Gastrocnemius medialis (tissue), 4 donors: ENCODE results near the gene SNAPC2. TPM values are rescaled to one million over a fixed set of nuclear protein-coding genes. Genes with fewer than 3 reads are reported as not detected.

Experiments
- ATAC-seq, 2 donors: fragments of 150-250 bp; one replicate each; pipeline ENCODE4 v1.9.1; 2016
- DNase-seq, 2 donors: peaks; one replicate each; pipeline ENCODE4 v3.0.0-alpha.2; 2019
- H3K27ac ChIP-seq, 4 donors: fragments of 200-600 bp; sonication (generic); 1 replicate in 1 of 4; 2 replicates in 3 of 4; pipeline ENCODE4 v1.5.1; 2016 to 2018; ENCODE audit warnings: mild to moderate bottlenecking in 2 of 4, moderate library complexity in 1 of 4
- H3K27me3 ChIP-seq, 3 donors: fragments of 200-600 bp; sonication (generic) in 2 of 3; 1 replicate in 1 of 3; 2 replicates in 2 of 3; pipeline versions ENCODE4 v1.5.1 to v1.6.0; 2016 to 2019; ENCODE audit warnings: mild to moderate bottlenecking in 1 of 3, moderate library complexity in 1 of 3
- H3K36me3 ChIP-seq, 2 donors: fragments of 200-600 bp; sonication (generic) in 1 of 2; one replicate each; pipeline ENCODE4 v1.5.1; 2017 to 2018
- H3K4me1 ChIP-seq, 2 donors: fragments of 200-600 bp; sonication (generic) in 1 of 2; one replicate each; pipeline ENCODE4 v1.5.1; 2016 to 2017; ENCODE audit warnings: mild to moderate bottlenecking in 2 of 2
- H3K4me3 ChIP-seq, 4 donors: fragments of 200-600 bp; sonication (generic) in 3 of 4; 1 replicate in 1 of 4; 2 replicates in 3 of 4; pipeline ENCODE4 v1.5.1; 2016 to 2019; ENCODE audit warnings: mild to moderate bottlenecking in 2 of 4
- H3K9me3 ChIP-seq, 3 donors: fragments of 200-600 bp; sonication (generic) in 2 of 3; 1 replicate in 1 of 3; 2 replicates in 2 of 3; pipeline ENCODE4 v1.5.1; 2016 to 2019
- POLR2A ChIP-seq, 2 donors: fragments of 450-650 bp; IDR thresholded peaks; one replicate each; pipeline ENCODE4 v1.6.1; 2017; ENCODE audit warnings: antibody characterized with exemption in 2 of 2, mild to moderate bottlenecking in 2 of 2, moderate library complexity in 2 of 2
- in situ Hi-C, 4 donors: fragments of 200-750 bp; cut with MboI; loops; one replicate each; pipeline versions ENCODE4 v1.15.0 to v1.8.0; 2017; ENCODE audit warnings: low sequenced_read_pairs in 4 of 4
- intact Hi-C: fragments of 100-400 bp; cut with DNase I; formaldehyde crosslinking; loops from one replicate; pipeline ENCODE4 v1.15.1; 2023; ENCODE audit warnings: low total_unique reads
- total RNA-seq, 4 donors: library from RNA; depleted of rRNA; stranded (reverse); fragments of >200 nt; gene quantifications; one replicate each; pipeline versions ENCODE4 v1.1.0 to v1.2.3, GENCODE V29; 2016
- TF ChIP-seq, protein P1 (sequence below), 5 experiments: fragments of 450-650 bp in 3 of 5; fragments of 200-600 bp in 2 of 5; sonication (generic) in 2 of 5; IDR thresholded peaks in 4 of 5; conservative IDR thresholded peaks in 1 of 5; 1 replicate in 4 of 5; 2 replicates in 1 of 5; pipeline ENCODE4 v1.5.1; 2016 to 2019; ENCODE audit warnings: antibody characterized with exemption in 5 of 5, mild to moderate bottlenecking in 3 of 5, moderate library complexity in 3 of 5

The SNAPC2 gene
- total RNA-seq, 4 donors from 2014 or later = 4.6 to 10.9 (median 7.1) TPM

GRCh38 chr19:7970716-7971448, 50.7 kb downstream of the SNAPC2 start:
- peak in 1 of 2 donors; percentile 35 for DNase-seq

GRCh38 chr19:7971553-7972520, 51.7 kb downstream of the SNAPC2 start:
- H3K4me1 ChIP-seq = peaks cover 18 to 19% of the 10 kb centered on the region in 2 donors
- intact Hi-C loops = no loop called here
- no peak overlapping the region for H3K27ac ChIP-seq
- DNase-seq (no peak), ATAC-seq (no peak)
- no peaks in the 10 kb centered on the region for H3K9me3 ChIP-seq
- H3K4me3 ChIP-seq = no peak overlapping the region
- no peaks in the 10 kb centered on the region for H3K27me3 ChIP-seq
- in situ Hi-C loops = no loop called here
- TF ChIP-seq, protein P1, sequence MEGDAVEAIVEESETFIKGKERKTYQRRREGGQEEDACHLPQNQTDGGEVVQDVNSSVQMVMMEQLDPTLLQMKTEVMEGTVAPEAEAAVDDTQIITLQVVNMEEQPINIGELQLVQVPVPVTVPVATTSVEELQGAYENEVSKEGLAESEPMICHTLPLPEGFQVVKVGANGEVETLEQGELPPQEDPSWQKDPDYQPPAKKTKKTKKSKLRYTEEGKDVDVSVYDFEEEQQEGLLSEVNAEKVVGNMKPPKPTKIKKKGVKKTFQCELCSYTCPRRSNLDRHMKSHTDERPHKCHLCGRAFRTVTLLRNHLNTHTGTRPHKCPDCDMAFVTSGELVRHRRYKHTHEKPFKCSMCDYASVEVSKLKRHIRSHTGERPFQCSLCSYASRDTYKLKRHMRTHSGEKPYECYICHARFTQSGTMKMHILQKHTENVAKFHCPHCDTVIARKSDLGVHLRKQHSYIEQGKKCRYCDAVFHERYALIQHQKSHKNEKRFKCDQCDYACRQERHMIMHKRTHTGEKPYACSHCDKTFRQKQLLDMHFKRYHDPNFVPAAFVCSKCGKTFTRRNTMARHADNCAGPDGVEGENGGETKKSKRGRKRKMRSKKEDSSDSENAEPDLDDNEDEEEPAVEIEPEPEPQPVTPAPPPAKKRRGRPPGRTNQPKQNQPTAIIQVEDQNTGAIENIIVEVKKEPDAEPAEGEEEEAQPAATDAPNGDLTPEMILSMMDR (IDR thresholded peaks at IDR 0.05 in 4 of 5, conservative IDR thresholded peaks at IDR 0.05 in 1 of 5) = no peak
- TF ChIP-seq POLR2A (IDR thresholded peaks at IDR 0.05) = no peak
- peaks cover 0 to 18% of the 10 kb centered on the region in 2 donors for H3K36me3 ChIP-seq

More at GRCh38 chr19:7970716-7971448, 50.7 kb downstream of the SNAPC2 start:
- H3K9me3 ChIP-seq = no peaks in the 10 kb centered on the region
- H3K36me3 ChIP-seq = peaks cover 0 to 22% of the 10 kb centered on the region in 2 donors
- in situ Hi-C loops (no loop called here), intact Hi-C loops (loop anchor here (1.0 kb wide), 1 partner anchor 282 kb away; no protein-coding TSS in a partner anchor)
- no peak overlapping the region for H3K27ac ChIP-seq
- no peak for ATAC-seq
- no peak overlapping the region for H3K4me3 ChIP-seq
- H3K4me1 ChIP-seq = peaks cover 18 to 19% of the 10 kb centered on the region in 2 donors
- TF ChIP-seq, protein P1 (IDR thresholded peaks at IDR 0.05 in 4 of 5, conservative IDR thresholded peaks at IDR 0.05 in 1 of 5) = peak; percentile 52 to 77 (median 69)
- no peak for TF ChIP-seq POLR2A (IDR thresholded peaks at IDR 0.05)
- H3K27me3 ChIP-seq = no peaks in the 10 kb centered on the region

Other genes starting within 250 kb of the SNAPC2 start
- gene MCEMP1, start 243.2 kb upstream of the SNAPC2 start, total RNA-seq = 1 to 10 TPM in 1 of 4 donors, under 1 TPM in 1, not detected in 2; 0.16 to 1.2 TPM
- gene TRAPPC5, start 239.5 kb upstream of the SNAPC2 start, total RNA-seq = 100 to 1,000 TPM; 109 to 146 (median 126) TPM
- gene FCER2, start 218.2 kb upstream of the SNAPC2 start, total RNA-seq = not detected
- gene CLEC4G, start 188.2 kb upstream of the SNAPC2 start, total RNA-seq = under 1 TPM in 1 of 4 donors, not detected in 3; 0.86 TPM
- 1 to 10 TPM in 3 of 4 donors, under 1 TPM in 1; 0.56 to 1.3 (median 1.0) TPM for gene CD209, start 172.8 kb upstream of the SNAPC2 start, total RNA-seq
- not detected for gene CLEC4M, start 157.1 kb upstream of the SNAPC2 start, total RNA-seq
- gene EVI5L, start 90.1 kb upstream of the SNAPC2 start, total RNA-seq = 10 to 100 TPM; 17.5 to 24.6 (median 20.4) TPM
- not detected for gene PRR36, start 45.9 kb upstream of the SNAPC2 start, total RNA-seq
- gene LRRC8E, start 31.8 kb upstream of the SNAPC2 start, total RNA-seq = 1 to 10 TPM in 1 of 4 donors, not detected in 3; 2.1 TPM
- 10 to 100 TPM; 17.7 to 41.7 (median 32.9) TPM for gene MAP2K7, start 16.5 kb upstream of the SNAPC2 start, total RNA-seq
- gene TGFBR3L, start 5.5 kb upstream of the SNAPC2 start, total RNA-seq = 1 to 10 TPM in 2 of 4 donors, under 1 TPM in 1, not detected in 1; 0.62 to 2.6 (median 1.5) TPM
- gene CTXN1, start 5.8 kb downstream of the SNAPC2 start, total RNA-seq = not detected
- 100 to 1,000 TPM in 1 of 4 donors, 10 to 100 TPM in 3; 53.9 to 168 (median 94.1) TPM for gene TIMM44, start 23.3 kb downstream of the SNAPC2 start, total RNA-seq
- 10 to 100 TPM; 18.2 to 40.5 (median 28.9) TPM for gene ELAVL1, start 85.3 kb downstream of the SNAPC2 start, total RNA-seq
- not detected for gene CCL25, start 132.4 kb downstream of the SNAPC2 start, total RNA-seq
- under 1 TPM in 1 of 4 donors, not detected in 3; 0.15 TPM for gene FBN3, start 229.3 kb downstream of the SNAPC2 start, total RNA-seq